ENCODE results near the gene HES6. TPM values are rescaled to one million over a fixed set of nuclear protein-coding genes. Genes with fewer than 3 reads are reported as not detected.

The HES6 gene
- total RNA-seq, 2 donors from 2014 or later = 2.9 to 17.7 TPM

- intact Hi-C loops (cut with DNase I) = no loop called here
- H3K27ac ChIP-seq = no peak overlapping the region
- DNase-seq (ENCODE audit: low spot score) = no peak
- H3K4me1 ChIP-seq (replicated peaks) = peaks cover 20% of the 10 kb centered on the region
- H3K4me3 ChIP-seq = no peak overlapping the region
- no peaks in the 10 kb centered on the region for H3K27me3 ChIP-seq (replicated peaks; ENCODE audit: insufficient read depth)
- WGBS = 90% methylated on average over 16 of the region's 16 CpGs
- TF ChIP-seq POLR2A (IDR thresholded peaks at IDR 0.05) = no peak
- no peak for TF ChIP-seq POLR2AphosphoS5 (IDR thresholded peaks at IDR 0.05)
- no peak for TF ChIP-seq CTCF (IDR thresholded peaks at IDR 0.05)
- no peaks in the 10 kb centered on the region for H3K9me3 ChIP-seq
- peaks cover 3 to 8% of the 10 kb centered on the region in 2 donors for H3K36me3 ChIP-seq
Observed at GRCh38 chr2:238261718-238262375, 22.0 kb upstream of the HES6 start.

- Histone ChIP-seq H3K9me3 (no peaks in the 10 kb centered on the region), H3K36me3 (peaks cover 3 to 8% of the 10 kb centered on the region in 2 donors), H3K27ac (no peak overlapping the region), H3K4me3 (no peak overlapping the region), H3K4me1 (replicated peaks) (peaks cover 20% of the 10 kb centered on the region), H3K27me3 (replicated peaks; ENCODE audit: insufficient read depth) (no peaks in the 10 kb centered on the region)
- no peak for DNase-seq (ENCODE audit: low spot score)
- intact Hi-C loops (cut with DNase I) = no loop called here
- TF ChIP-seq CTCF (IDR thresholded peaks at IDR 0.05) = no peak
- no peak for TF ChIP-seq POLR2AphosphoS5 (IDR thresholded peaks at IDR 0.05)
- no peak for TF ChIP-seq POLR2A (IDR thresholded peaks at IDR 0.05)
- WGBS = 56% methylated on average over 18 of the region's 18 CpGs
Observed at GRCh38 chr2:238260883-238261282, 21.0 kb upstream of the HES6 start.

- Histone ChIP-seq H3K4me1 (replicated peaks) (peaks cover 15% of the 10 kb centered on the region), H3K9me3 (no peaks in the 10 kb centered on the region), H3K27ac (no peak overlapping the region), H3K36me3 (peaks cover 11 to 18% of the 10 kb centered on the region in 2 donors), H3K4me3 (no peak overlapping the region), H3K27me3 (replicated peaks; ENCODE audit: insufficient read depth) (no peaks in the 10 kb centered on the region)
- 85% methylated on average over 21 of the region's 21 CpGs for WGBS
- intact Hi-C loops (cut with DNase I) = no loop called here
- TF ChIP-seq POLR2A (IDR thresholded peaks at IDR 0.05) (no peak), CTCF (IDR thresholded peaks at IDR 0.05) (no peak)
- no peak for DNase-seq (ENCODE audit: low spot score)
Observed at GRCh38 chr2:238259061-238260020, 19.5 kb upstream of the HES6 start.

GRCh38 chr2:238257786-238258700 lies 18.2 kb upstream of the HES6 start:
- Histone ChIP-seq H3K27ac (no peak overlapping the region), H3K4me1 (replicated peaks) (peaks cover 6% of the 10 kb centered on the region), H3K4me3 (no peak overlapping the region), H3K27me3 (replicated peaks; ENCODE audit: insufficient read depth) (no peaks in the 10 kb centered on the region), H3K9me3 (no peaks in the 10 kb centered on the region), H3K36me3 (peaks cover 11 to 20% of the 10 kb centered on the region in 2 donors)
- intact Hi-C loops (cut with DNase I) = no loop called here
- no peak for TF ChIP-seq CTCF (IDR thresholded peaks at IDR 0.05)
- TF ChIP-seq POLR2AphosphoS5 (IDR thresholded peaks at IDR 0.05) = no peak
- no peak for TF ChIP-seq POLR2A (IDR thresholded peaks at IDR 0.05)
- 89% methylated on average over 15 of the region's 15 CpGs for WGBS
- DNase-seq (ENCODE audit: low spot score) = no peak
